COLO829 (cell line): ENCODE measurements around the gene OGFR.

ENCODE experiments used
- DNase-seq: peaks from one replicate; pipeline ENCODE4 v3.0.0; 2012; ENCODE audit warnings: low spot score

The OGFR gene

GRCh38 chr20:62784497-62784896, 20.1 kb upstream of the OGFR start:
- DNase-seq = no peak

- no peak for DNase-seq
Observed at GRCh38 chr20:62785393-62785792, 19.2 kb upstream of the OGFR start.

DNA sequence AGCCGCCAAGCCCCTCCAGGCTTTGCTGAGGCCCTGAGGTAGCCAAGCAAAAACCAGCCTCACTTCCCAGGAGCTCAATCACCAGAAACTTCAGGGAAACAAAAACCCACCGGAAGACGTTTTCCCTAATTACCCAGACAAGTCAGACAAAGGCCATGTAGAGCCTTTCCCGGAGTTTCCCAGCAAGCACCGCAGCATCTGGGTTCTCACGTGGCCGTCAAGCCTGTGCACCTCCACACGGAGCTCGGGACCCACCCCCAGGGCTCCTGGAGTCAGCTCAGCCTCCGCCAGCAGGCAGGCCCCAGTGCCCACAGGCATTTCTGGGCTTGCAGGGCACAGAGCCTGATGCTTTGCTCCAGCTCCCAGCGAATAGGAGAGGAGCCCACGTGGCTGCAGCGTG, 18.5 kb upstream of the OGFR start:
- no peak for DNase-seq

GRCh38 chr20:62787321-62787720, 17.3 kb upstream of the OGFR start:
- no peak for DNase-seq

DNA sequence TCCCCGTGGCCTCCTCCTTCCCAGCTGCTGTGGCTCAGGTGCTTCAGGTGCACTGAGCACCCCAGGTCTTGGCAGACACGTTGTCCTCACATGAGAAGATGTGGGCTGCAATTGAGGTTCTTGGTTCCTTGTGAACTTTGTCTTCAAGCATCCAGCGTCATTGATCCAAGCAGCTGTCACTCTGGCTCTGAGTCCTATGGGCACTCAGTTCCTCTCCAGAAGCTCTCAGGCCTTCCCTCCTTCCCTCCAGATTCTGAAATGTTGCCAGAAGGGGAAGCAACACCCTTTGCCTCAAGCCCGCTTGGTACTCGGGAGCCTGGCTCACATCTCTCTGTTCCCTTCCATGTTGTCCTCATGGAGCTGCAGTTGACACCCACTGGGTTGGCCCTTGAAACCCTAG, 16.8 kb upstream of the OGFR start:
- DNase-seq = no peak

GRCh38 chr20:62788607-62789006, 16.0 kb upstream of the OGFR start:
- DNase-seq = no peak

DNA sequence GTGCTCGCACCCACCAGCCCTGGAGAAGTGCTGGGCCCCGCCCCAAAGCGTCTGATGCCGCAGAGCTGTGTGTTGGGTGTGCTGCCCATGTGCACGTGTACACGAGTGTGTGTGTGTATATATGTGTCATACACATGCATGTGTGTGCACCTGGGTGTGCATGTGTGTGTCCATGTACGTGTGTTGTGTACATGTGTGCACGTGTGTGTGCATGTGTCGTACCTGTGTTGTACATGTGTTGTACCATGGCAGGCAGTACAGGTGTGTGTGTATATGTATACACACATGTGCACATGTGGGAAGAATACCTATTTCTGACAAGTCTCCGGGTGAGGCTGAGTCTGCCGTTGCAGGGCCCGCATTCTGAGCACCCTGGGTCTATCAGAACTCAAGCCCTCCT, 14.6 kb upstream of the OGFR start:
- no peak for DNase-seq

GRCh38 chr20:62791301-62792181, 13.1 kb upstream of the OGFR start:
- DNase-seq = peak; percentile 97

GRCh38 chr20:62792182-62792939, 12.3 kb upstream of the OGFR start:
- no peak for DNase-seq

DNA sequence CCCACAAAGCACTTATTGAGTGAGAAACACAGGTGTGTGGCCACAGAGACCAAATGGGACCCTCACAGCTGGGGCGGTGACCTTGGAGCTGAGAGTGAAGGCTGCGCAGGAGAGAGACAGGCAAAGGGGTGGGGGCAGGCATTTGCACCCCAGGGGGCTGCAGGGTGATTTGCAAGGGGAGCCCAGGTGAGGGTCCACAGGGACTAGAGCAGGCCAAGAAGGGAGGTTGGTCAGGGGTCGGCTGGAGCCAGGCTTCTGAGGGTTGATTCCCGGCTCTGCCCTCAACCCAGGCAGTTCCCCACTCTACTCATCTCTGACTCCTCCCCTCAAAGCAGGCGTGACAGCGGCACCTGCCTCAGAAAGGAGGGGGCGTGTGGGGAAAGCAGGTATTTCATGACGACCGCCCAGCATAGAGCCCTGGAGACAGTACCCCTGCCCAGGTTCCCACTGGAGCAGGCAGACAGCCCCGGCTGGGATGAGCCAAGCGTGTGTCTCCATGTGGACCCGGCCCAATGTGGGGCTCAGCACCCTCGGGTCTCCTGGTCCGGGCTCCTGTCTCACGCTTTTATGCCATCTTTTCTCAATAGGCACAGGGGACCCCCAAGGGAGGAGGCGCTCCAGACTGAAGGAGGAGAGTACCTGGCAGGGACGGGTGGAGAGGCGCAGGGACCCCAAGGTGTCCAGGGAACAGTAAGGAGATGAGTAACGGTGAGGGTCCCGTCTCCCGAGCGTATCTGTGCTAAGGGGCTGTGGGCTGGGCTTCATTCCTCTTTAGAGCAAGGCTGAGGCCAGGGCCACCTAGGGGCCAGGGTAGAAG, 11.5 kb upstream of the OGFR start:
- DNase-seq = no peak

DNA sequence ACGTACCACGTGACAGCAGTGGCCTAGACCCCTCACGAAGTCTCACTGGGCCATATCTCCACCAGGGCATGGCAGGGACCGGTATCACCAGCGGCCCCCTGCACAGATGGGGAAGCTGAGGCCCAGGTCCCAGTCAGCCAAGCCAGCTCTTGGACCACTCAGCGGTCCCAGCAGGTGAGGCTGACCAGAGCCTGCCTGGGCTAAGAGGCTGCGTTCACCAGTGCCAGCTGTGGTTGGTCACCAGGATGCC, 11.0 kb upstream of the OGFR start:
- no peak for DNase-seq

DNA sequence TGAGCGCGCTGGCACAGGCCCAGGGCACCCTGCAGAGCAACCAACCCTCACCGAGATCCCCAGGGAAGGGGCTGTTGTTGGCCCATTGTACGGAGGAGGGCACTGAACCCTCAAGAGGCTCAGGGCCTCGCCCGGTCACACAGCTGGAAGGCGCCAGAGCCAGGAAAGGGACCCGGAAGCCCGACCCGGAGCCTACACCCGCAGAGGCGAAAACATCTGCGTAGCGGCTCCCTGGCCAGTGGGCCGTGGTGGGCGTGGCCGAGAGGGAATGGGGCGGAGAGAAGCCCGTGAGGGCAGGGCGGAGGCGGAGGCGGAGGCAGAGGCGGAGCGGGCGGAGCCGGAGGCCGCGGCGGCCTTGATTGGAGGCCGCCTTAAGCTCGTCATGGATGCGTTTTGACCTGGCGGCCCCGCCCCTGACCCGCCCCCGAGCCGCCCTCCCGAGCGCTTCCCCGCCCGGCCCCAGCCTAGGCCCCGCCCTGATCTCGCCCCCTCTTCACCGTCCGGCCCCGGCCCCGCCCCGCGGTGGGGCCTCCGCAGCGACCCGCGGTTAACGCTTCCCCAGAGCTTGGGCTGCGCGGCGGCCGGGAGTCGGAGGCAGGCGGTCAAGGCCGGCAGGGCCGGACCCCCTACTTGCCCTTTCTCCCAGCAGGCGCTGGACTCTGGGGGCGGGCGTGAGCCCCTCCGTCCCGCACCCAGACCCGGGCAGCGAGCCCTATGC, 10.5 kb upstream of the OGFR start:
- peak; percentile 98 for DNase-seq

- DNase-seq = no peak
Observed at GRCh38 chr20:62795023-62795761, 9.4 kb upstream of the OGFR start.

DNA sequence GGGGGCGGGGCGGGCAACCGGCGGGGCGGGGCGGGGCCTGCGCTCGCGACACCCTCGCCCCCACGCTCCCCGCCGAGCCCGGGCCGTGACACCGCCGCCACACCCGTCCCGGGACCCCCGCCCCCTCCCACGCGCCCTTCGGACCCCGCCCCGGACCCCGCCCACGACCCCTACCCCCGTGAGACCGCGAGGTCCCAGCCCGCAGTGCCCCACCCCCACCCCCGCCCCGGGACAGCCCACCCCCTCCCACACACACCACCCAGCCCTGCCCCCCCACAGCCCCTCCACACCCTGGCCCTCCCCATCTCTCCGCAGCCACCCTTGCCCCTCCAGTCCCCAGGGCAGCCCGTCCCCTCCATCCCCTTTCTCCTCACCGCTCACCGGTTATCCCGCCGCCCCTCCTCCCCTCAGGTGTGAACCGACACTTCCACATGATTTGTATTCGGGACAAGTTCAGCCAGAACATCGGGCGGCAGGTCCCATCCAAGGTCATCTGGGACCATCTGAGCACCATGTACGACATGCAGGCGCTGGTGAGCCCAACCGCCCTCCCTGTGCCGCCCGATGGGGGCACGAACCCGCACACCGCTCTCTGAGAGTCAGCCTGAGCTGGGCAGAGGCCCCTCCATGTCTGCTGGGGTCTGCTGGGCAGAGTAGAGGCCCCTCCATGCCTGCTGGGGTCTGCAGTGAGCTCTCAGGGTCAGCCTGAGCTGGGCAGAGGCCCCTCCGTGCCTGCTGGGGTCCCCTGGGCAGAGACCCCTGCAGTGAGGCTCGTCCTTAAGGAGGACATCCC, 7.7 kb upstream of the OGFR start:
- no peak for DNase-seq

DNA sequence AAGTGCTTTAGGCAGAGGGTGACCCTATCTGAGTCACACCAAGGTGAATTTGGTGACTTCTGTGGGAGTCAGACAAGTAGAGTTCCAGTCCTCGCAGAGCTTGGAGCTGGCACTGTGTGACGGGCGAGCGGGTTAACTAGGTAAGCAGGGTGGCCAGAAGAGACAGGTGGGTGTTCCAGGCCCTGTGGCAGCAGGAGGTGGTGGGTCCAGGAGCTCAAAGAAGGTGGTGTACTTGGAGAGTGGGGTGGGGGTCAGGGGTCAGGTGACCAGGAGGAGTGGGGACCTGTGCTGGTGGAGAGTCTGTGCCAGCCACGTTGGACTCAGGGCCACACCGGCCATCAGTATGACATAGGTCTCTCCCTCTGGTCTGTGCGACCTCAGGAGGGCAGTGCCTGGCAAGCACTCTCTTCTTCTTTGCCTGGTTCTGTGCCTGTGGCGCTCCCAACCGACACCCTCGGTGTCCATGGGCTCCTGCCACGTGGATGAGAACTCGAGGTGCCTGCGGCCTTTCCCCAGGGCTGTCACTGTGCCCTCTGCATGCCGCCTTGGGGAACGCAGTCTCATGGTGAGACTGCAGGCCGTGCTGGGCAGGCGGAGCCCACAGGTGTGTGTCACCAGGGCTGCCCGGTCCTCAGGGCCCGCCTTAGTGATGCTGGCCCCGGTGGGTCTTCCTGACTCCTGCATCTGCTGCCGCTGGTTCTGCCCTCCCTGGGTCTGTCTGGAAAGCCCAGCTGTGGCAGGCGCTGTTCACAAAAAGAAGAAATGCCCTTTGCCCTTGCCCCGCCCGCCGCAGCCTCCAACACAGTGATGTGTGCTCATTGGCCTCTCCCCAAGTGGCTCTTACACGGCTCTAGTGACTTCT, 6.7 kb upstream of the OGFR start:
- DNase-seq = no peak

- DNase-seq = no peak
Observed at GRCh38 chr20:62799036-62799435, 5.6 kb upstream of the OGFR start.

- DNase-seq = no peak
Observed at GRCh38 chr20:62799459-62799858, 5.2 kb upstream of the OGFR start.

DNA sequence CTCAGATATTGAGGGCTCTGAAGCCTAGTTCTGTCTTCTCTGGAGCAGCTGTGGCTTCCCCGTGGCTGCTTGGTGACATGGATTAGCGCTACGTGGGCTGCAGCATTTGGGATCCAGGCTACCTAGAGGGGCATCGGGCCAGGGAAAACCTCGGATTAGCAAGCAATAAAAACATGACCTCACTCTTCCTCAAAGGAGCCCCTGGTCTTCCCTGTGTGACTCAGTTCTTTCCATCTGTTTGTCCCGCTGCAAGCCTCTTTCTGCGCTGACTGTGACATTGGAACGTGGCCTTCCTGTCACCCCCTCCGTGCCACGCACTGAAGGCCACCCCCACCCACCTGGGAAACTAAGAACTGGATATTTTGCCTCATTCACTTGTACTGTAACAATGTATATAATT, 4.8 kb upstream of the OGFR start:
- no peak for DNase-seq
